ENCODE data around the gene COL5A3.

GRCh38 chr19:10043286-10043927, 33.1 kb upstream of the COL5A3 start:
- no peak for TF ChIP-seq POLR2A (IDR thresholded peaks at IDR 0.05)
- TF ChIP-seq POLR2AphosphoS5 (IDR thresholded peaks at IDR 0.05): no peak

Measured in spleen (tissue), 3 donors.